Endothelial cell of umbilical vein (primary cell): ENCODE measurements around the gene FAM83F.

Experiments
- EZH2 ChIP-seq: IDR thresholded peaks from 2 replicates; pipeline ENCODE4 v1.6.1; 2012; ENCODE audit warnings: borderline replicate concordance, low read depth, mild to moderate bottlenecking, moderate library complexity, low read length, inconsistent platforms; ENCODE audit not compliant: severe bottlenecking
- GATA2 ChIP-seq: IDR thresholded peaks from 2 replicates; pipeline ENCODE4 v1.7.0; 2011; ENCODE audit warnings: low read depth, mild to moderate bottlenecking, moderate library complexity, mixed read lengths, low read length; ENCODE audit not compliant: insufficient read length, insufficient read depth
- MYC ChIP-seq: IDR thresholded peaks from one replicate; pipeline ENCODE4 v1.6.1; 2011; ENCODE audit warnings: mild to moderate bottlenecking, low read depth, low read length
- POLR2A ChIP-seq: IDR thresholded peaks from 2 replicates; pipeline ENCODE4 v1.6.1; 2012; ENCODE audit warnings: low read depth, mild to moderate bottlenecking, control low read depth, low read length
- POLR2AphosphoS5 ChIP-seq: IDR thresholded peaks from 2 replicates; pipeline ENCODE4 v1.6.1; 2012; ENCODE audit warnings: low read depth, mild to moderate bottlenecking, control low read depth, low read length, moderate library complexity; ENCODE audit not compliant: insufficient read depth
- TF ChIP-seq, protein P1 (sequence below), 2 donors: IDR thresholded peaks; 1 replicate in 1 of 2; 2 replicates in 1 of 2; pipeline ENCODE4 v1.5.1; 2011; ENCODE audit warnings: low read length in 2 of 2, mild to moderate bottlenecking in 2 of 2, moderate library complexity in 2 of 2, control low read depth in 1 of 2, inconsistent platforms in 1 of 2, low read depth in 1 of 2; ENCODE audit not compliant: insufficient read depth in 1 of 2; ENCODE audit errors: extremely low read depth in 1 of 2

DNA sequence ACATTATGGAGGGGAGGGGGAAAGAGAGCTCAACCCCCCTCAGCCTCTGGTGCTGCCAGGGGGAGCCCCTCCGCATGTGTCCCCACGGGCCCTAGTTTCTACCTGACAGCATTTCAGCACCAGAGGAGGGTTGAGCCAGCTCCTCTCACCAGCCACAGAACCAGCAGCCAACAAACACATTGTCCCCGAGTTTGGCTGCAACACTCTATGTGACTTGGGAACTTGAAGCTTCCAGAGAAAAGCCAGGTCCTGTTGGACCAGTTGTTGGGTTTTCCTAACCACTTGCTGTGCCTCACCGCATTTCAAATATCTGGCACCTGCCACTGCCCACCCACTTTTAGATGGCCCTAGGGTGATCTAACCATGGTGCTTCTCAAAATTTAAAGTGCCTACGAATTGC, 21.1 kb upstream of the FAM83F start:
- no peak for TF ChIP-seq POLR2A
- TF ChIP-seq, protein P1, sequence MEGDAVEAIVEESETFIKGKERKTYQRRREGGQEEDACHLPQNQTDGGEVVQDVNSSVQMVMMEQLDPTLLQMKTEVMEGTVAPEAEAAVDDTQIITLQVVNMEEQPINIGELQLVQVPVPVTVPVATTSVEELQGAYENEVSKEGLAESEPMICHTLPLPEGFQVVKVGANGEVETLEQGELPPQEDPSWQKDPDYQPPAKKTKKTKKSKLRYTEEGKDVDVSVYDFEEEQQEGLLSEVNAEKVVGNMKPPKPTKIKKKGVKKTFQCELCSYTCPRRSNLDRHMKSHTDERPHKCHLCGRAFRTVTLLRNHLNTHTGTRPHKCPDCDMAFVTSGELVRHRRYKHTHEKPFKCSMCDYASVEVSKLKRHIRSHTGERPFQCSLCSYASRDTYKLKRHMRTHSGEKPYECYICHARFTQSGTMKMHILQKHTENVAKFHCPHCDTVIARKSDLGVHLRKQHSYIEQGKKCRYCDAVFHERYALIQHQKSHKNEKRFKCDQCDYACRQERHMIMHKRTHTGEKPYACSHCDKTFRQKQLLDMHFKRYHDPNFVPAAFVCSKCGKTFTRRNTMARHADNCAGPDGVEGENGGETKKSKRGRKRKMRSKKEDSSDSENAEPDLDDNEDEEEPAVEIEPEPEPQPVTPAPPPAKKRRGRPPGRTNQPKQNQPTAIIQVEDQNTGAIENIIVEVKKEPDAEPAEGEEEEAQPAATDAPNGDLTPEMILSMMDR (IDR thresholded peaks at IDR 0.05; ENCODE audit: extremely low read depth in 1 of 2, insufficient read depth in 1 of 2, low read depth in 1 of 2, low read length in 2 of 2): no peak
- no peak for TF ChIP-seq EZH2
- TF ChIP-seq POLR2AphosphoS5: no peak
- no peak for TF ChIP-seq MYC
- no peak for TF ChIP-seq GATA2
